CD4-positive, alpha-beta T cell treated with Interleukin-17A for 4 hours (primary cell): ENCODE data around the gene ABCC2.
A peak's percentile ranks its signal among the peaks of the same experiment; 100 is the strongest.
"Not testable (repeated sequence)": the region's sequence is repeated elsewhere in the genome, so short reads cannot be mapped to it uniquely, and the experiment has no call there.

ENCODE experiments used
- DNase-seq: peaks from one replicate; pipeline ENCODE4 v3.0.0-alpha.2; 2020; ENCODE audit warnings: mixed read lengths

The ABCC2 gene

GRCh38 chr10:99809931-99810615 is 27.6 kb downstream of the ABCC2 start:
- DNase-seq, result no peak

- DNase-seq, result no peak
Measured at GRCh38 chr10:99812177-99812576, 29.7 kb downstream of the ABCC2 start.

DNA sequence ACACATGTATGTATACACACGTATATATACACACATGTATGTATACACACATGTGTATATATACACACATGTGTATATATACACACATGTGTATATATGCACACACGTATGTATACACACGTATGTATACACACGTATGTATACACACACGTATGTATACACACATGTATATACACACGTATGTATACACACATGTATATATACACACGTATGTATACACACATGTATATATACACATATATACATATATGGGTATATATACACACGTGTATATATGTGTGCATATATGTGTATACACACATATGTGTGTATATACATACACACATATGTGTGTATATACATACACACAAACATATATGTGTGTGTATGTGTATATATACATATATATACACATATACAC is 31.7 kb downstream of the ABCC2 start:
- no peak for DNase-seq

- DNase-seq, result no peak
Measured at GRCh38 chr10:99815621-99816020, 33.2 kb downstream of the ABCC2 start.

DNA sequence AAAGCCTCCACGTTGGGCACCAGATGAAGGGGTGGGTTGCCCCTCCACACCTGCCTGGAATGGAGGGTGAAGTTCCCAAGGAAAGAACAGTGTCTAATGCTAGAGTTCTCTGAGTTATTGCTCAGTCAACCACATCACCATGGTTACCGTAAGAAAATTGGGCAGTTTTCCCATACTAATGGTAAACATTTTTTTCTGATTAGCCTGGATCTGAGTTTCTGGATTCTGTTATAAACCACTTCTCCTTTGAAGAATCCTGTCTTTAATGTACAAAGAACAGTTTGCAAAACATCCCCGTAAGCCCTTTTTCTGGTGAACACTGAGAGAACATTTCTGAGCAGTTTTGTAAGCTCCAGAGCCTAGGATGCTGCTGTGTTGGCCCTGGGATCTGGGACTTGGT is 45.5 kb downstream of the ABCC2 start:
- no peak for DNase-seq

DNA sequence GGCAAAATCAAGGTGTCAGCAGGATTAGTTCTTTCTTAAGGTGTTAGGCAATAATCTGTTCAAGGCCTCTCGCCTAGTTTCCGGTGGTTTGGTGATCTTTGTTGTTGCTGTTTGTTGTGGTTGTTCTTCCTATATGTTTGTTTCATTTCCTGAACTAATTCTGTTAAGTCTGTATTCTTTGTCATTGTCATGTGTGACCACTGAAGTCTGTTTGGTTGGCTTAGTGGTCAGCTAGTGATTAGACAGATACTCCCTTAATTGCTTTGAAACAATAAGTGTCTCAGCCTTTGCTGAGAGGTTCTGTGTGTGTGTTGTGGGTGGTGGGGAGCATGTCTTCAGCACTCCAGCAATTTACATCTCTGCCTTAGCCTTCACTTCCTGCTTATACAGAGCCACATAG is 46.0 kb downstream of the ABCC2 start:
- DNase-seq, result no peak

DNA sequence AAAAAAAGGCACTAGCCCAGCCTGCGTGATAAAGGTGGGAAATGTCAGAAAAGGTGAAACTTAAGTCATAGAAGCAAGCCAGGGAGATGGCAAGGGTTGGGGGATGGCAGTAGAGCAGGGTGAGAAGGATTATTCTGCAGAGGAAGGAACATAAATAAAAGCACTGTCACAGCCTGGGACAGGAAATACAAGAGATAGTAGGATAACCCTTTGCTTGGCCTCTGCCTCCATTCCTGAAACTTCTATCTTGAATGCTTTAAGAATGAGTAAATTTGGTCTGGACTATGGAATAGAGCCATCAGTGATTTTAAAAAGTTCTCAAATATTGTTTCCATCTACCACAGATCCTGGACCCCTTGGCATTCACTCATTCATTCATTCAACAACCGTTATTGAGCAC is 50.0 kb downstream of the ABCC2 start:
- DNase-seq, result no peak

- DNase-seq, result no peak
Measured at GRCh38 chr10:99834410-99834809, 52.0 kb downstream of the ABCC2 start.

- no peak for DNase-seq
Measured at GRCh38 chr10:99835947-99836346, 53.5 kb downstream of the ABCC2 start.

GRCh38 chr10:99836711-99837110 is 54.3 kb downstream of the ABCC2 start:
- DNase-seq, result no peak

DNA sequence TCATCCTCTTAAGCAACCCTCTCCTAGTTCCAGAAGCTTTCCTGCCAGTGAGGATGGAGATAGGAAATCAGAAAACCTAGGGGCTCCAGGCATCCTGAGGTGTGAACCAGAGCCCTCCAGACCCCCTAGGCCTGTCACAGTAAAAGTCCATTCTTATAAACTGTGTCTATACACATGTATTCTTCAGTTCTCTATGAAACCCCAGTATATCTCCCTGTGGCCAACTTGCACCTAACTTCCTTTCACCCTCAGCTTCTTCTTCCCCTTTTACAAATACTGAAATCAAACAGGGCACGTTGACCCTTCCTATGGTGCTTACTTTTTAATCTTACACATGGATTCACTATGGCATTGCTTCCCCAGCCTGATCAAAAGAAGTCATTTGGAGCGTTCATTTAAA is 58.4 kb downstream of the ABCC2 start:
- not testable (repeated sequence) for DNase-seq

- no peak for DNase-seq
Measured at GRCh38 chr10:99841746-99842145, 59.3 kb downstream of the ABCC2 start.

GRCh38 chr10:99843310-99843709 is 60.9 kb downstream of the ABCC2 start:
- no peak for DNase-seq

DNA sequence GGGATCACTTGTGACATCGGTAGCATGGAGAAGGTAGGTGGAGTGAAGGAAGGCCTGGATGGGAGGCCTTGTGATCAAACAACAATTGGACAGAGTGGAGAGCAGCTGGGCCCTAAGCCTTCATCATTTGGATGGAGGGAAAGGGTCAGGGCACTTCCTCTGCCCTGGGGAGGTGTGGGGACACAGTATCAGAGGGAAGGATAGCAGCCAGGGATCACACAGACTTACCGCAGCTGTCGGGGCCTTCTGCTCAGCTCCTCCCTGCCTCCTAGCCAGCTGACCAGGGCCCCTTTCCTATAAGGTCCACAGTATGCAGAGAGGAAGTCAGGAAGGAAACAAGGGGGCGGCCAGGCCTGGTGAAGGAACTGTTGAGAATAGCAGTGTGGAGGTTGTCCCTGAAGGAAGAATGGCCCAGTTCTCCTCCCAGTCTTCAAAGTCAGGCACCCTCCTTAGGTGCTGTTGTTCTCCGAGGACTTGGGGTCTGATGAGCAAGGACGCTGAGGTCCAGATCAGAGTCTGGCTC is 62.1 kb downstream of the ABCC2 start:
- no peak for DNase-seq

GRCh38 chr10:99845837-99846382 is 63.5 kb downstream of the ABCC2 start:
- peak; percentile 79 for DNase-seq

- no peak for DNase-seq
Measured at GRCh38 chr10:99849057-99849456, 66.6 kb downstream of the ABCC2 start.

DNA sequence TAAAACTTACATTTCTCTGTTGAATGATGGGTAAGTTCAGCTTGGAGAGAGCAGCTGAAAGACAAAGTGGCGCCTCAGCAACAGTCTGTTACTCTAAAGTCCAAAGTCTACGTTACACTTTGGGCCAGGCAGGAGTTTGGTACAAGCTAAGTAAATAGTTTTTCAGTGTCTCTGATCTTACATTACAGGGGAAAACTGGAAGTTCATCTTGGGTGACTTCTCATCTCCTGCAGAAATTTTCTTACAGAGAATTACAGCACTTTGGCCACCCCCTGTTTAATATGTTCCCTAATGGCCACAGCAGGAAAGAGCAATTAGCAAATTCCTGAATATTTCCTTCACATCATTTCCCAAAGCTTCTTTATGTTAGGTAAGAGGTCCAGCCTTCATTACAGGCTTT is 67.1 kb downstream of the ABCC2 start:
- DNase-seq, result no peak

DNA sequence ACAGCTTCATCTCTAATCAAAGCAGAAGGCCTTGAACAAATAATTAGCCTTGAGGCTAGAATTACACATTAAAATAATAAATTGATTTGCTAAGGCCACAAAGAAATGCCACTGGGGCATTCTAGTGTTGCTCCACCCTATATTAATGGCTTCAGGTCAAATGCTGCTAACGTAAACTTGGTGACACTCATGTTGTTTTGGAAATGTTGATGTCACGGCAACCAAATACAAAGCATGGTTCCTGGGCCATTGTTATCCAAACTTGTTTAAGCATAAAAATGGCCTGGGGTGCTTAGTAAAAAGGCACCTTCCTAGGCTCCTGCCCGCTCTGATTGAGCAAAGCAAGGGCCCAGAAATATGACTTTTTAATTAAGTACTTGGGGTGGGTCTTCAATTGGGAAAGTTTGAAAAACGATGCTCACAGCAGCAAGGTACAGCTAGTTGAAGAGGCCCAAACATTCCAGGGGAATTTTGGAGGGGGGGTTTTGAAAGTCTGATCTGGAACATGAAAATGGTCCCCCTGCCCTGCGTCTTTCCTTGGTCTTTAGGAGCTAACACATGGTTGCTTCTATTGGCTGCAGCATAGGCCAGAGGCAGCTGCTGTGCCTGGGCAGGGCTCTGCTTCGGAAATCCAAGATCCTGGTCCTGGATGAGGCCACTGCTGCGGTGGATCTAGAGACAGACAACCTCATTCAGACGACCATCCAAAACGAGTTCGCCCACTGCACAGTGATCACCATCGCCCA is 67.8 kb downstream of the ABCC2 start:
- DNase-seq, result no peak

- no peak for DNase-seq
Measured at GRCh38 chr10:99850767-99851340, 68.4 kb downstream of the ABCC2 start.

DNA sequence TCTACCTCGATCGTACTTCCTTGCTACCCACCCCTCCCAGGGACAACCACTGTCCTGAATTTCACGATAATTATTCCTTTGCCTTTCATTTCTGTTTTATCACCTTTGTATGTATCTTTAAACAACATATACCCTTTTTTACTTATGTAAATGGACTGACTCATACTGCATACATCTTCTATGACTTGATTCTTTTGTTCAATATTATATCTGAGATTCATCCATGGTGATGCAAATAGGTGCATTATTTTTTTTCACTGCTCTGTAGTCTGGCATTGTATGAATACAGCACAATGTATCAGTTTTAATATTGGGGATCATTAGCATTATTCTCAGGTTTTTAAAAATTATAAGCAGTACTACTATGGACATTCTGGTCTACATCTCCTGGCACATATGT is 69.4 kb downstream of the ABCC2 start:
- DNase-seq, result no peak

- DNase-seq, result no peak
Measured at GRCh38 chr10:99852481-99853213, 70.2 kb downstream of the ABCC2 start.

GRCh38 chr10:99853655-99854054 is 71.2 kb downstream of the ABCC2 start:
- no peak for DNase-seq

DNA sequence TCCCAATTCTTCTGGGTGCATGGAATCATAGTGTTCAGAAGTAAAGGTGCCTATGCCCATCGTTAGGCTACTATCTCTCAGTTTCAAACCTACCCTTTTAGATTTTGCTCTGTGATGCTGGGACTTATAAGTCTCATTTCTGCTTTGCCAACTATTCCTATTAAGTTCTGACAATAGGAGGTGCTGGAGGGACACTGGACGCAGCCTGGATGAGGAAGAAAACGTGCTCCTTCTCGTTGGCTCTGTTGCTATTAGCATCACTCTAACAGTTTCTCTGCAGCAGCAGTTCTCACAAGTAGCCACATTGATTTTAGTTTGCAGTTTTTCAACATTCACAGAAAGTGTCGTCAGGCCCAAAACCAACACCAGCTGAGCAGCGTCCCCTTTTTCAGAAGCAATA is 72.4 kb downstream of the ABCC2 start:
- no peak for DNase-seq
